G401.6 (cell line): Measurements from ENCODE around the gene SPAG9.
"Not testable (repeated sequence)": the region's sequence is repeated elsewhere in the genome, so short reads cannot be mapped to it uniquely, and the experiment has no call there.

ENCODE experiments used
- FAIRE-seq: peaks from 2 replicates; lab custom pipeline; 2012; peaks lifted over from hg19 to GRCh38; lab: Jason Lieb, UNC

SPAG9 gene

GRCh38 chr17:51132964-51133319 is 12.3 kb upstream of the SPAG9 start:
- no peak for FAIRE-seq

- FAIRE-seq, result no peak
These were observed 7.4 kb upstream of the SPAG9 start for GRCh38 chr17:51128076-51128475.

DNA sequence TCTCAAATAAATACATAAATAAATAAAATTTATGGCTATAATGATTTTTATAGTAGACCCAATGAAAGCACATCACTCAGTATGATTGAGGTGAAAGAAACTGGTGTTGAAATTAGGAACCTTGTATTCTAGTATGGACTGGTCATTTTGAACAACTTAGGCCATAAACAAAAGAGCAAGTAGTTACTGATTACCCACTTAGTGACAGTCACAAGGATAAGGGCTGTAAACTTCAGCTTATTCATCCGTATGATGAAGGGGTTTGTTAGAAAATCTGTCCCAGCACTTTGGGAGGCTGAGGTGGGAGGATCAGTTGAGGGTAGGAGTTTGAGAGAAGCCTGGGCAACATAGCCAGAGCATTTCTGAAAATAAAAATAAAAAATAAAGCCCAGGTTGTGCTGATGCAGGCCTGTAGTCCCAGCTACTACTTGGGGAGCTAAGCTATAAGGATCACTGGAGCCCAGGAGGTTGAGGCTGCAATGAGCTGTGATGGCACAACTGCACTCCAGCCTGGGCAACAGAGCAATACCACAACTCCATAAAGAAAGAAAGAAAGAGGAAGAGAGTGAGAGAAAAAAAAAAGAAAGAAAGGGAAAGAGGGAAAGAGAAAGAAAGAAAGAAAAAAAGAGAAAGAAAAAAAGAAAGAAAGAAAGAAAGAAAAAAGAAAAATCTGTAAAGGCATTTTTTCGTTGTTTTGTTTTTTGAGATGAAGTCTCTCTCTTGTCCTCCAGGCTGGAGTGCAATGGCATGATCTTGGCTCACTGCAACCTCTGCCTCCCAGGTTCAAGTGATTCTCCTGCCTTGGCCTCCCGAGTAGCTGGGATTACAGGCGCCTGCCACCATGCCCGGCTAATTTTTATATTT is 4.2 kb upstream of the SPAG9 start:
- FAIRE-seq, result no peak

- FAIRE-seq, result not testable (repeated sequence)
These were observed 1.9 kb upstream of the SPAG9 start for GRCh38 chr17:51122473-51123115.

GRCh38 chr17:51121620-51122472 is 1.2 kb upstream of the SPAG9 start:
- peak; percentile 87 for FAIRE-seq

- no peak for FAIRE-seq
These were observed 320 bp downstream of the SPAG9 start for GRCh38 chr17:51120357-51120738.

DNA sequence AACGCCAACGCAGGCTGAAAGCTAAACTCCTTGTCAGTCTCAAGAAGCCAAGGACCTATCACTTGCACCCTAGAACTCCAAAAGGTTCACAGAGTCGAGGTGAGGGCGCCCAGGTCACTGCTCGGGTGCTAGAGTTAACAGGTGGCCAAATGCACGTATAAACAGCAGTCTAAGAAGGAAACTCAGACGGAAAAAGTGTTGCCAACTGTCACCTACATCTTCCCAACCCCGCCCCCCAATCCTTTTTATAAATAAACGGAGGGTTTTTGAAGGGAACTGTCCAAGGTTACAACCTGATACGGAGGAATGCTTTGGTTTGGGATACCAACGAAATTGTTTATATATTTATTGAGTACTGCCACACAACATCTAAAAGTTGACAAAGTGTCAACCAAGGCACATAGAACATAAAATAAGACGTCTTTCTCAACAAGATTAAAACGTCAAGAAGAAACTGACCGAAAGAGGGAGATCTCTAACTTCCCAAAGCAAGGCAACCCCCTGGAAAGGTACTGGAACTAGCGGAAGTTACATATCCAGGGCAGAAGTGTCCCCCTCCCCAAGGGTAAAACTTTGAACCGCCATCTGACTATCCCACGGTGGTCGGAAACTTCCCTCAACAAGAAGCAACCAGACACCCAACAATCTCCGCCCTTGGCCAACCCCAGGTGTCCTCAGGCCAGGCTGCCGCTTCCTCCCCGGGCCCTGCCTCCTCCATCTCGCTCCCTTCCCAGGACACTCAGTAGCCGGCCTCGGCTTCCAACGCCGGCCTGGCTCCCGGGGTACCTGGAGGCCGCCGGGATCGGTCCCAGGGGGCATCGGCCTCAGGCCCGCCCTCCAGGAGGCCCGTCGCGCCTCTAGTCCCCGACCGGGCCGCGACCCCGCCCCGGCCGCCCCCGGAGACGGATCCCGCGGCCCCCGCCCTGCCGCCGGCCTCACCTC is 982 bp downstream of the SPAG9 start:
- FAIRE-seq, result no peak

DNA sequence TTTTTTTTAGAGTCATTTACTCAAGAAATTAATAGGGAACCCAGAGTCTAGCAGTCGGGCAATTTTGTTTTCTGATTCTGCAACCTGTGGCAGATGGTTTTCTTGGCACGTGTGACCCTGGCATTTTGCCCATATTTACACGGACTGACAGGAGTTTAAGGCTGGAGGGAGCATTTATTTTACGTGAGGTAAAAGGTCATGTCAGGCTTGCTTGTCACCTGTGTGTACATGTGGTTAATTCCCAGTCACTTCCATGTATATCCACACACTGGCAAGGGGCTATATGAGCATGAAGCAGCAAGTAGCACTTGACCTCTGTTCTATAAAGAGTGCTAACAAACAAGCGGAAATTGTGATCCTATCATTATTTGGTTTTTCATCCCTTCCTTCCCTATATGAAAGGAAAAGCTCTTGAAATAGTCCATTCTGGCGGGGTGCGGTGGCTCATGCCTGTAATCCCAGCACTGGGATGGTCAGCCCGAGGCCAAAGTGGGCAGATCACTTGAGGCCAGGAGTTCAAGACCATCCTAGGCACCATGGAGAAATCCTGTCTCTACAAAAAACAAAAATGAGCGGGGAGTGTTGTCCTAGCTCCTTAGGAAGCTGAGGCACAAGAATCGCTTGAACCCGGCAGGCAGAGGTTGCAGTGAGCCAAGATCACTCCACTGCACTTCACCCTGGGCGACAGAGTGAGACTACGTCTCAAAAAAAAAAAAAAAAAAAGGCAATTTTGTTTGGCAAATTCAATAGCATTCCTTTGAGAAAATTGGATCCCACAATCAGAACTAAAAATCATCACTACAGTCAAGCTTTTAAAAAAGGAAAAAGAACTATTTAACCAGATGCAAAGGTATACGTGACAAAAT is 2.1 kb downstream of the SPAG9 start:
- no peak for FAIRE-seq

DNA sequence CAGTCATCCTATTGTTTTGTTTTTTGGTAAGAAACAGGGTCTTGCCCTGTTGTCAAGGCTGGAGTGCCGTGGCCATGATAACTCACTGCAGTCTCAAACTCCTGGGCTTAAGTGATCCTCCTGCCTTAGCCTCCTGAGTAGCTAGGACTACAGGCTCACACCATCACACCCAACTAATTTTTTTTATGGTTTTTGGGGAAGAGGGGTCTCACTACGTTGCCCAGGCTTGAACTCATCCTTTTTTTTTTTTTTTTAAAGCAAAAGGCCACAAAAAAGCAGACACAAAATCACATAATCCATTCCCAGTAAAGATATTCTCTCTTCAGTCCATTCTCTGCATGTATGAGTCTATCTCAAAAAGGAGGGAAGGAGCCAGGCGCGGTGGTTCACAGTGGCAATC is 5.5 kb downstream of the SPAG9 start:
- no peak for FAIRE-seq

DNA sequence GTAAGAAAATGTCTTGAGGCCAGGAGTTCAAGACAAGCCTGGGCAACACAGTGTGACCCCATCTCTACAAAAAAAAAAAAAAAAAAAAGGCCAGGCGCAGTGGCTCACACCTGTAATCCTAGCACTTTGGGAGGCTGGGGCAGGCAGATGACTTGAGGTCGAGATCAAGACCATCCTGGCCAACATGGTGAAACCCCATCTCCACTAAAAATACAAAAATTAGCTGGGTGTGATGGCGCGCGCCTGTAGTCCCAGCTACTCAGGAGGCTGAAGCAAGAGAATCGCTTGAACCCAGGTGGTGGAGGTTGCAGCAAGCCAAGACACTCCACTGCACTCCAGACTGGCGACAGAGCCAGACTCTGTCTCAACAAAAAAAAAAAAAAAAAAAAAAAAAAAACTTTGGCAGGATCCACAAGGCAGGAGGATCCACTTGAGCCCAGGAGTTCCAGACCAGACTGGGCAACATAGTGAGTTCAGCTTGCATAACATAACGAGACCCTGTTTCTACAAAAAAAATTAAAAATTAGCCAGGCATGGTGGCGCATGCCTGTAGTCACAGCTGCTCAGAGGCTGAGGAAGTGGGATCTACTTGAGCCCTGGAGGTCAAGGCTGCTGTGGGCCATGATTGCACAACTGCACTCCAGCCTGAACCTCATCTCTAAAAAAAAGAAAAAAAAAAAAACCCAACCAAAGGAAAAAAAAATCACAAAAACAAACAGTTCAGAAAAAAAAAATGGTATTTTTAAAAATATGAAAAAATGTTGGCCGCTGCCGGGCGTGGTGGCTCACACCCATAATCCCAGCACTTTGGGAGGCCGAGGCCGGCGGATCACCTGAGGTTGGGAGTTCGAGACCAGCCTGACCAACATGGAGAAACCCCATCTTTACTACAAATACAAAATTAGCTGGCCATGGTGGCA is 8.1 kb downstream of the SPAG9 start:
- not testable (repeated sequence) for FAIRE-seq

- FAIRE-seq, result no peak
These were observed 12.9 kb downstream of the SPAG9 start for GRCh38 chr17:51107778-51108177.

DNA sequence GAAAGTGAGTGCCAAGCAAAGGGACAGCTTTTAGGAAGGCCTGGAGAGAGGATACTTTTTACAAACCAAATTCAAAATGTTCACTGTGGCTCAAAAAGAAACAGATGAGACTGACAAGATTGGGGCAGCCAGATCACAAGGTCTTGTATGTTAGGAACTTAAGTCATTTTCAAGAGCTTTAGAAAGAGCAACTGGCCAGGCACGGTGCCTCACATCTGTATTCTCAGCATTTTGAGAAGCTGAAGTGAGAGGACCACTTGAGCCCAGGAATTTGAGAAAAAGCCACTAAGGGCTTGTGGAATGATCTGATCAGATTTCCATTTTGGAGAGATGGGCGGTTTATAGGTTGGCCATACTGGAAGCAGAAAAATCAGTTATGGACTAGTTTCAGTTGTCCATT is 17.2 kb downstream of the SPAG9 start:
- FAIRE-seq, result no peak

- FAIRE-seq, result no peak
These were observed 17.6 kb downstream of the SPAG9 start for GRCh38 chr17:51103050-51103449.

DNA sequence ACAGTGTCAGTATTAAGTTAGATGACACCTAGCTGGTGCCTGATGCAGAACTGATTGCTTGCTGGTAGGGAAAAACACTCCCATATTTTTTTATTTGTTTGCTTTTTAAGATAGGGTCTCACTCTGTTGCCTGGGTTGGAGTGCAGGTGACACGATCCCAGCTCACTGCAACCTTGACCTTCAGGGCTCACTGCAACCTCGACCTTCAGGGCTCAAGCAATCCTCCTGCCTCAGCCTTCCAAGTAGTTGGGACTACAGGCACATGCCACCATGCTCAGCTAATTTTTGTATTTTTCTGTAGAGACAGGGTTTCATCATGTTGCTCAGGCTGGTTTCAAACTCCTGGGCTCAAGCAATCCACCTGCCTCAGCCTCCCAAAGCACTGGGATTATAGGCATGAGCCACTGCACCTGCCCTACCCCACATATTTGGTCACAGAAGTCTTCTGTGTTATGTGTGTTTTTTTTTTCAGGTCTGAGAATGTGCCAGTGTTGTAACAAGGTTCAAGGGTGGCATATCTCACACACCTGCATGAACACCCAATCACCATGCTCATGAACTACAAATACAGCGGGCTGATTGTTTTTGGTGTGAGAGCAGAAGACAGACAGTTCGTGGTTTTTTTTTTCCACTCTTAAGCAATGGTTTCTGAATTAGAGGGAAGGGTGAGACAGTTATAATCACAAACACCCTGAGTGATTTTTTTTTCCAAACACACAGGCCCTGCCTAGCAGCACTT is 22.8 kb downstream of the SPAG9 start:
- FAIRE-seq, result no peak

- no peak for FAIRE-seq
These were observed 29.0 kb downstream of the SPAG9 start for GRCh38 chr17:51091635-51092034.

- FAIRE-seq, result not testable (repeated sequence)
These were observed 31.8 kb downstream of the SPAG9 start for GRCh38 chr17:51088868-51089267.

- no peak for FAIRE-seq
These were observed 32.4 kb downstream of the SPAG9 start for GRCh38 chr17:51088287-51088686.

GRCh38 chr17:51087072-51087757 is 33.5 kb downstream of the SPAG9 start:
- no peak for FAIRE-seq
